Nephron progenitor cell (in vitro differentiated cells): ENCODE results near the gene TARBP1.
A peak's percentile ranks its signal among the peaks of the same experiment; 100 is the strongest.

Source experiments
- DNase-seq: peaks from one replicate; pipeline ENCODE4 v3.0.0; 2021
- H3K27ac Mint-ChIP-seq: 2 replicates; pipeline ENCODE4 v1.8.0; 2021; ENCODE audit warnings: mild to moderate bottlenecking, moderate library complexity, mixed read lengths
- H3K27me3 Mint-ChIP-seq: 2 replicates; pipeline ENCODE4 v1.8.0; 2021; ENCODE audit warnings: mild to moderate bottlenecking, low read depth, mixed read lengths; ENCODE audit not compliant: poor library complexity
- H3K36me3 Mint-ChIP-seq: 2 replicates; pipeline ENCODE4 v1.8.0; 2021; ENCODE audit warnings: low read depth, mixed read lengths
- H3K4me1 Mint-ChIP-seq: 2 replicates; pipeline ENCODE4 v1.8.0; 2021; ENCODE audit warnings: mixed read lengths
- H3K4me3 Mint-ChIP-seq: 2 replicates; pipeline ENCODE4 v1.8.0; 2021; ENCODE audit warnings: mild to moderate bottlenecking, moderate library complexity, mixed read lengths
- H3K9me3 Mint-ChIP-seq: 2 replicates; pipeline ENCODE4 v1.8.0; 2021; ENCODE audit warnings: mild to moderate bottlenecking, moderate library complexity, mixed read lengths
- CTCF ChIP-seq: fragments of 200-600 bp; sonication (generic); IDR thresholded peaks from 2 replicates; pipeline ENCODE4 v1.5.0; 2021; ENCODE audit warnings: antibody characterized with exemption

Gene TARBP1, protein sequence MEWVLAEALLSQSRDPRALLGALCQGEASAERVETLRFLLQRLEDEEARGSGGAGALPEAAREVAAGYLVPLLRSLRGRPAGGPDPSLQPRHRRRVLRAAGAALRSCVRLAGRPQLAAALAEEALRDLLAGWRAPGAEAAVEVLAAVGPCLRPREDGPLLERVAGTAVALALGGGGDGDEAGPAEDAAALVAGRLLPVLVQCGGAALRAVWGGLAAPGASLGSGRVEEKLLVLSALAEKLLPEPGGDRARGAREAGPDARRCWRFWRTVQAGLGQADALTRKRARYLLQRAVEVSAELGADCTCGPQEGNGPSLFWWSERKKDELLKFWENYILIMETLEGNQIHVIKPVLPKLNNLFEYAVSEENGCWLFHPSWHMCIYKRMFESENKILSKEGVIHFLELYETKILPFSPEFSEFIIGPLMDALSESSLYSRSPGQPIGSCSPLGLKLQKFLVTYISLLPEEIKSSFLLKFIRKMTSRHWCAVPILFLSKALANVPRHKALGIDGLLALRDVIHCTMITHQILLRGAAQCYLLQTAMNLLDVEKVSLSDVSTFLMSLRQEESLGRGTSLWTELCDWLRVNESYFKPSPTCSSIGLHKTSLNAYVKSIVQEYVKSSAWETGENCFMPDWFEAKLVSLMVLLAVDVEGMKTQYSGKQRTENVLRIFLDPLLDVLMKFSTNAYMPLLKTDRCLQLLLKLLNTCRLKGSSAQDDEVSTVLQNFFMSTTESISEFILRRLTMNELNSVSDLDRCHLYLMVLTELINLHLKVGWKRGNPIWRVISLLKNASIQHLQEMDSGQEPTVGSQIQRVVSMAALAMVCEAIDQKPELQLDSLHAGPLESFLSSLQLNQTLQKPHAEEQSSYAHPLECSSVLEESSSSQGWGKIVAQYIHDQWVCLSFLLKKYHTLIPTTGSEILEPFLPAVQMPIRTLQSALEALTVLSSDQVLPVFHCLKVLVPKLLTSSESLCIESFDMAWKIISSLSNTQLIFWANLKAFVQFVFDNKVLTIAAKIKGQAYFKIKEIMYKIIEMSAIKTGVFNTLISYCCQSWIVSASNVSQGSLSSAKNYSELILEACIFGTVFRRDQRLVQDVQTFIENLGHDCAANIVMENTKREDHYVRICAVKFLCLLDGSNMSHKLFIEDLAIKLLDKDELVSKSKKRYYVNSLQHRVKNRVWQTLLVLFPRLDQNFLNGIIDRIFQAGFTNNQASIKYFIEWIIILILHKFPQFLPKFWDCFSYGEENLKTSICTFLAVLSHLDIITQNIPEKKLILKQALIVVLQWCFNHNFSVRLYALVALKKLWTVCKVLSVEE (N-terminal part only)

GRCh38 chr1:234478481-234479309, at the start of gene TARBP1:
Gene TARBP1, minus strand, starts transcription at chr1:234479179. Its CDS starts 76 bp downstream, at chr1:234479103.
- no peak for TF ChIP-seq CTCF
- peaks cover 44% of the 10 kb centered on the region for H3K4me1 Mint-ChIP-seq
- H3K27me3 Mint-ChIP-seq: peaks cover 31% of the 10 kb centered on the region
- H3K9me3 Mint-ChIP-seq: no peaks in the 10 kb centered on the region
- H3K4me3 Mint-ChIP-seq: peak within 1 kb of the TSS; percentile 88
- peaks cover 6% of the 10 kb centered on the region for H3K36me3 Mint-ChIP-seq
- no peak within 1 kb of the TSS for H3K27ac Mint-ChIP-seq
- peak; percentile 77 for DNase-seq

- H3K9me3 Mint-ChIP-seq: peaks cover 6% of the 10 kb centered on the region
- H3K36me3 Mint-ChIP-seq: no peaks in the 10 kb centered on the region
- peak overlapping the region; percentile 75 for H3K27ac Mint-ChIP-seq
- DNase-seq: no peak
- H3K4me1 Mint-ChIP-seq: peaks cover 53% of the 10 kb centered on the region
- H3K4me3 Mint-ChIP-seq: no peak overlapping the region
- no peak for TF ChIP-seq CTCF
- peaks cover 15% of the 10 kb centered on the region for H3K27me3 Mint-ChIP-seq
Observed at GRCh38 chr1:234528074-234528865, 49.3 kb upstream of the TARBP1 start.

DNA sequence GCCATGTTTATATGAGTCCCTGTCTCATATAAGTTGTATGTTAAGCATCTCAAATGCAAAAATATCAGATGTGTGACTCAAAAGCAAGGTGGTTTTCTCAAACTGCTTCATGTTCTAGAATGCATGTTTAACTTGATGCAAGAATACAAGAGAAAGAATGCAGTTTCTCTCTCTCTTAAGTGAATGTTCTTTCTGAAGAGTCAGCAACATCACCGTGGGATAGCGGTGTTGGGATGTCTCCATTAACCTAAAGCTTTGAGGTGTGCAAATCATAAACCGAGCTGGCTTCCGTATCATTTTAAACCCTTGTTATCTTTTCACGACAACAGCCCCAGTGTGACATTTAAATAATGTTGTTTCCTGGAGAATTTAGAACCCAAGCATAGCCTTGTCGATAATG, 48.4 kb upstream of the TARBP1 start:
- H3K27ac Mint-ChIP-seq: no peak overlapping the region
- H3K4me1 Mint-ChIP-seq: peaks cover 44% of the 10 kb centered on the region
- no peak for DNase-seq

DNA sequence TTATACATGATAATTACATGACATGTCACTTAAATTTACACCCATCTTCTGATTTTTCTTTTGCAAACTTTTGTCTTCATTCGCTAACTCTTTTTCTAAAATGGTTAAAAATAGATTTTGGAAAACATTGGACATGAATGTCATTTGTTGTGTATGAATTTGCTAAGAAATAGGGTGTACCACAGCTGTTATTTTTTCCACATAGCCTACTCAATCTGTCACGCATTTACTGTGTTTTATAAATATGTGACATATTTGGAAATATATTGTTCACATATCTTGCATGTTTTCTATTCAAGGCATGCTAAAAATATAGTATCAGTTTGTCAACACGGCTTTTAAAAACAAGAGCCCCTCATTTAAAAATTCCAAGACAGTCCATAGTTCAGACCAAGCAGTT, 47.9 kb upstream of the TARBP1 start:
- peaks cover 15% of the 10 kb centered on the region for H3K27me3 Mint-ChIP-seq
- H3K4me1 Mint-ChIP-seq: peaks cover 40% of the 10 kb centered on the region
- H3K9me3 Mint-ChIP-seq: peaks cover 6% of the 10 kb centered on the region
- H3K4me3 Mint-ChIP-seq: no peak overlapping the region
- TF ChIP-seq CTCF: no peak
- no peak overlapping the region for H3K27ac Mint-ChIP-seq
- no peak for DNase-seq
- no peaks in the 10 kb centered on the region for H3K36me3 Mint-ChIP-seq

More for the DNA sequence above, 48.4 kb upstream of the TARBP1 start:
- peaks cover 6% of the 10 kb centered on the region for H3K9me3 Mint-ChIP-seq
- no peak overlapping the region for H3K4me3 Mint-ChIP-seq
- TF ChIP-seq CTCF: no peak
- H3K27me3 Mint-ChIP-seq: peaks cover 15% of the 10 kb centered on the region
- no peaks in the 10 kb centered on the region for H3K36me3 Mint-ChIP-seq
